GM15510 (cell line): ENCODE measurements around the gene CAMTA1.

Source experiments
- POLR2A ChIP-seq: IDR thresholded peaks from 3 replicates; pipeline ENCODE4 v1.6.1; 2011; ENCODE audit warnings: borderline replicate concordance; ENCODE audit not compliant: insufficient read length; ENCODE audit errors: extremely low read depth

CAMTA1 gene

GRCh38 chr1:7616076-7616832 is 831.0 kb downstream of the CAMTA1 start:
- TF ChIP-seq POLR2A, result no peak

GRCh38 chr1:7616953-7617352 is 831.7 kb downstream of the CAMTA1 start:
- TF ChIP-seq POLR2A, result no peak

GRCh38 chr1:7617826-7618225 is 832.6 kb downstream of the CAMTA1 start:
- no peak for TF ChIP-seq POLR2A

GRCh38 chr1:7620196-7620595 is 834.9 kb downstream of the CAMTA1 start:
- TF ChIP-seq POLR2A, result no peak

DNA sequence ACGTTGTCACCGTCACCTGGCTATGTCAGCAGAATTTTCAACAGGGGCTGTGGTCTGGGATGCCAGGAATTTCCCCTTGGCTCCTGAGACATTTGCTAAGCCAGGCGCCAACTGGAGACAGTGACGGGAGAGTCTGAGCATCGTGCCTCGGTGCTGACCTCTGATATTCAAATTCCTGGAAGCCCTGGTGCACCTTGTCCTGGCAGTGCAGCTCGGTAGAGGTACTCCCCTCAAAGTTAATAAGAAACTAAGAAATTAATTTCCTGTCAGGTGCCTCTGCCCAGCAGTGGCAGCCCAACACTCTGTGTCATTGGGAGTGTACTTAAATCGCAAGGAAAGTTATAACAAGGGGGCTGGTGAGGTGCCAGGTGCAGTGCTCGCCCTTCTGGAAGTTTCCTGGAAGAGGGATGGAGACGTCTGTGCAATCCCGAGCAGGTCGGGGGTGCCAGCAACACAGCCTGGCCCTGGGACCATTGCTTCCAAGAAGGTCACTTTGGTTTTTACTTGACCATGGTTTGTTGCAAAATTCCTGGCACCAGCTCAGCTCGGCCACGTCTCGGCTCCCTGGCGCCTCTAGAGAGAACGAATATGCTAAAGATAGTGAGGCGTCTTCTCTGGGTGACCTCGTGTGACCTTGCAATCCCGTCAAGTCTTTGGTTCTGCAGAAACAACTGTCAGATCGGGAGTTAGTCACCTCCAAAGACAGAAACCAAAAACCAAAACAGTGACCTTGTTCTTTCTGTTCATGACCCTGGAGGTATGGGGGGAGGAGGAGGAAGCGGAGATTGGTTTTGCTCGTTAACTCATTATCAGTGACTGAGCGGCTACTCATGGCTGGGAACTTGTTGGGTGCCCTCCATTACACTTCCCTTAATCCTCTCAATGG is 836.3 kb downstream of the CAMTA1 start:
- no peak for TF ChIP-seq POLR2A

DNA sequence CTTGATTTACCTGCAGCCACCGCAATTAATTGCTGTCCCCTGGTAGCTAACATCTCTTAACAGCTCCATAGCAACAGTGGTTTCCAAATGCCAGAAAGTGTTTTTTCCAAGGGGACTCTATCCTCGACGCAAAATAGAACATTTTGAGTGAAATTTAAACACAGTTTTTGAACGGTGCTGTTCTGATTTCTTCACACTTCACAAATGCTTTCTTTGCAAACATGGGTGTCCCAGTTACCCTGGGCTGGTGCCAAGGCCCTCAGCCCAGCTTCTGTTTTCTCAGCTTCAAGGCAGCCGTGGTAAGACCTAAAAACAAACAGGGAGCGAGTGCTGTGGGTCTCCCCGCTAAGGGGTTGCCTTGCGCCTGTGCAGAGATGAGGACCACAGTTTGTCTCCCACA is 838.6 kb downstream of the CAMTA1 start:
- TF ChIP-seq POLR2A, result no peak

GRCh38 chr1:7624791-7625355 is 839.6 kb downstream of the CAMTA1 start:
- no peak for TF ChIP-seq POLR2A

DNA sequence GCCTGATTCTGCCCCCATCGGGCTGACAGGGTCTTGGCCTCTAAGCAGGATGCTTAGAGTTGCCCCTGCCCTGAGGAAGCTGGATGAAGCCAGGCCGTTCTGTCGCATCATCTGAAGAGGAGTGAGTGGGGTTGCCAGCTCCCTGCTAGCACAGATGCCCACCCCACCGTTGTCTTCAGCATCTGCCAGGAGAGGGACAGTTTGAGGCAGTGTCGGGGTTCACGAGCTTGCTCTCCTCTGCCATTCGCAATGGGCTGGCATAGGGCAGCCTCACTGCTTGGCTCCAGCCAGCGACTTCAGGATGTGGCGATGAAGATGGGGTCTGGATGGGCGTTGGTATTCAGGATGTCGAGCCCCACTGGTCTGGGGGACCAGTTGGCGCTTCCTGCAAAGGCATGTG is 840.1 kb downstream of the CAMTA1 start:
- TF ChIP-seq POLR2A, result no peak

GRCh38 chr1:7628273-7628672 is 843.0 kb downstream of the CAMTA1 start:
- TF ChIP-seq POLR2A, result no peak

GRCh38 chr1:7629011-7629410 is 843.8 kb downstream of the CAMTA1 start:
- no peak for TF ChIP-seq POLR2A

DNA sequence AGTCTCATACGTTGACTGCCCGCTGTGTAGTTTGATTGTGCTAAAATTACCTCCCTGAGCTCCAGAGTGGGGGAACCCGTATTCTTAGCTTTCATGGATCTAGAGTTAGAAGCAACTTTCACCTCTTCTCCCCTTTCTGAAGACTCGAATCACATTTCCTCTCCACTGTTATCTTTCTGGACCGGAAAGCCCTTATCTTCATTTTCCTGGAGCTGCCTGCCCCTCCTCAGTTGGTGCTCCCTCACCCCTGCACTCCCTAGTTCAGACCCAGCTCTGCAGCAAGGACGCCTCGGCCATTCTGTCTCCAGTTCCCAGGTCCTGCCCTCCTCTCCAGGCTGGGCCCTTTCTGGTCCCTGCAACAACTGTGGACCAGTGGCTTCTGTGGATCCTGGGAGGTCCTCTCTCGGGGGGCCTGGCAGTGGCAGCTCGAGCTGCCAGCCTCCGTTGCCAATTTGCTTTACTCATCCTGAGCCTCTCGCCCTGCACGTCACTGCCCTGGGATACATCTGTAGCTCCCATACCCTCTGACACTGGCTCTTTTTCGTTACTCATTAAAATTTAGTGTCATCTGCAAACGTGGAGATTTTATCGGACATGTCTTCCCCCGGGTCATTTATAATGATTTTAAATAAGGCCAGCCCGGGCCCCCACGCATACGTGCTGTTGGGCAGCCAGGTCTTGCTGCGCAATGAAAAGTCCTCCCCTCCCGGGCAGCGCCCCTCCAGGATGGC is 844.4 kb downstream of the CAMTA1 start:
- no peak for TF ChIP-seq POLR2A

DNA sequence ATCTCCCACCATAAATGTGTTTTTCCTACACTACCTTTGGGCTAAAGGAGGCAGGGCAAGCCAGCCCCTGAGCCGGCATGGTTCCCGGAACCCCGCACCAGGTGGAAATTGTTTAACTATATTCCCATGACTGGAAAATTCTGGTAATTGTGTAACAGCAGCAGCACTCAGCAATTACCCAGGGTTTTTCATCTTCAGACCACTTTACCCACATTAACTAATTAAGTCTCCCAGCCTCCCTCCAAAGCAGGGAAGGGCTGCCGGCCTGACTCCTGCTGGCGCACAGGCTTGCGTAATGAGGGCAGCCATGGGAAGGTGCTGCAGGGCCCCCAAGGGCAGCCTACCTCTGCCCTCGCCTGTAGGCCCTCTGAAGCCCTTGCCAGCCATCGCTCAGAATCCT is 845.1 kb downstream of the CAMTA1 start:
- no peak for TF ChIP-seq POLR2A

GRCh38 chr1:7632176-7632575 is 846.9 kb downstream of the CAMTA1 start:
- TF ChIP-seq POLR2A, result no peak

- TF ChIP-seq POLR2A, result no peak
Observed at GRCh38 chr1:7632681-7633080, 847.4 kb downstream of the CAMTA1 start.
